Adrenal gland (tissue), 5 donors: ENCODE measurements around the gene KRT78.

Experiments
- CTCF ChIP-seq, 6 experiments: fragments of 450-650 bp in 4 of 6; fragments of 200-600 bp in 2 of 6; sonication (generic) in 1 of 6; IDR thresholded peaks; 1 replicate in 5 of 6; 2 replicates in 1 of 6; pipeline versions ENCODE4 v1.5.1 to v1.8.0; 2016 to 2021; ENCODE audit warnings: antibody characterized with exemption in 6 of 6, mild to moderate bottlenecking in 2 of 6, moderate library complexity in 1 of 6
- POLR2A ChIP-seq, 2 donors: fragments of 450-650 bp; IDR thresholded peaks; one replicate each; pipeline ENCODE4 v1.6.1; 2017; ENCODE audit warnings: antibody characterized with exemption in 2 of 2, mild to moderate bottlenecking in 2 of 2, moderate library complexity in 1 of 2
- donor health status: DM: no; HTN: no; CAD: no.

DNA sequence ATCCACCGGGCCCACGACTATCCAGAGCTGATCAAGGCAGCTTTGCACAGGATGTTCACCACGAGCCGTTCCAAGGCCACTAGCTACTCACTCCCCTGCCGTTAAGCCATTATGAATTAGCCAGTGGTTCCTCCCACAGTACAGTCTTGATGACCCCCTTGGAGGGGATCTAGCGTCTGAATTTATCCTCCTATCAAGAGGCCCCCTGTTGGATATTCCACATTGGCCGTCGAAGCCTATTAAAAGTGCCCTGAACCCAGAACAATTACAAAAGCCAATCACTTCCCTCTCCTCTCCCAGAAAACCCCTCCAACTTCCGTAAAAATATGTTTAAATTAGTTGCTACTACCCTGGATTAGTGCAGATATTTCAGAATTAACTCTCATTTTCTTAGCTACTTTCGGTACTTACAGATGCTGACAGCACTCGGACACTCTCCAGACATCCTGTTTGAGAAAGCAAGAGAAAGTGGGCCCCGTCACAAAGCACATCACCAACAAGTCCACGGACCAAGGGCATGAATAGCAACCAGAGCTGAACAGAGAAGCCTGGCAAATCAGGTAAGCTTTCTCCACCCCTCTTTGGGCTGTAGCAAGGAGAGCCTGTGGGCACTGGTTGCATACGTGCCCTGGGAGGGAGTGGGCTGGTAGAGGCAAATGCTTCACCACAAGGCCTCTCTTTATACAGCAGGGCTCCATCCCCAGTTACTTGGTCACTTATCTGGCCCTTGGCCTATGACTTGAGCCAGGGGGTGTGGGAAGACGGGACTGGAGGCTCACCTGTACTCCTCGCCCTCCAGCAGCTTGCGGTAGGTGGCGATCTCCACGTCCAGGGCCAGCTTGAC, 58.1 kb downstream of the KRT78 start:
- TF ChIP-seq POLR2A (IDR thresholded peaks at IDR 0.05) (no peak), CTCF (IDR thresholded peaks at IDR 0.05) (no peak)
